WTC11 (cell line): ENCODE measurements around the gene ARRDC1. TPM values are rescaled to one million over a fixed set of nuclear protein-coding genes. Genes with fewer than 3 reads are reported as not detected.
A peak's percentile ranks its signal among the peaks of the same experiment; 100 is the strongest.

ENCODE experiments used
- ATAC-seq: fragments of 200-7000 bp; cut with Tn5 transposase; 2 replicates; pipeline ENCODE4 v1.10.0; 2021; ENCODE audit warnings: mild to moderate bottlenecking, moderate library complexity
- CTCF ChIA-PET: fragments of 300-600 bp; sonication (Branson Sonifier 250); formaldehyde crosslinking; loops from one replicate; lab custom pipeline; 2021; ENCODE audit warnings: antibody characterized with exemption; lab: Charles Lee
- POLR2A ChIA-PET: fragments of 350-600 bp; sonication (Branson Sonifier 250); formaldehyde crosslinking; loops from one replicate; lab custom pipeline; 2021; ENCODE audit warnings: antibody characterized with exemption; lab: Charles Lee
- DNase-seq: peaks from one replicate; pipeline ENCODE4 v3.0.0; 2021; ENCODE audit warnings: low spot score
- H3K27ac Mint-ChIP-seq: 2 replicates; pipeline ENCODE4 v1.8.0; 2021; ENCODE audit warnings: mixed read lengths
- H3K27me3 Mint-ChIP-seq: 2 replicates; pipeline ENCODE4 v1.8.0; 2021; ENCODE audit warnings: low read depth, mild to moderate bottlenecking, moderate library complexity, mixed read lengths
- H3K36me3 Mint-ChIP-seq: 2 replicates; pipeline ENCODE4 v1.8.0; 2021; ENCODE audit warnings: mixed read lengths
- H3K4me1 Mint-ChIP-seq: 2 replicates; pipeline ENCODE4 v1.8.0; 2022; ENCODE audit warnings: mixed read lengths
- H3K4me3 Mint-ChIP-seq: 2 replicates; pipeline ENCODE4 v1.8.0; 2021; ENCODE audit warnings: mild to moderate bottlenecking, moderate library complexity, mixed read lengths
- H3K9me3 Mint-ChIP-seq: 2 replicates; pipeline ENCODE4 v1.8.0; 2021; ENCODE audit warnings: mixed read lengths
- GTF2I ChIP-seq: fragments of 250-450 bp; sonication (Bioruptor Pico); conservative IDR thresholded peaks from 2 replicates; pipeline ENCODE4 v1.4.0; 2021; ENCODE audit warnings: mild to moderate bottlenecking
- NFE2L1 ChIP-seq: sonication (generic); formaldehyde crosslinking; IDR thresholded peaks from 2 replicates; pipeline ENCODE4 v1.8.1; 2023; ENCODE audit warnings: missing genetic modification reagents
- NFYB ChIP-seq: sonication (generic); formaldehyde crosslinking; conservative IDR thresholded peaks from 2 replicates; pipeline ENCODE4 v1.8.0; 2022; ENCODE audit warnings: low read depth, missing genetic modification reagents
- NR2C2 ChIP-seq: sonication (generic); formaldehyde crosslinking; IDR thresholded peaks from 2 replicates; pipeline ENCODE4 v1.8.0; 2022; ENCODE audit warnings: mild to moderate bottlenecking, missing genetic modification reagents
- OVOL2 ChIP-seq: fragments of 250-450 bp; sonication (Bioruptor Pico); IDR thresholded peaks from 2 replicates; pipeline ENCODE4 v1.9.0; 2021; ENCODE audit warnings: mild to moderate bottlenecking, borderline replicate concordance
- SMAD4 ChIP-seq: sonication (generic); formaldehyde crosslinking; IDR thresholded peaks from 2 replicates; pipeline ENCODE4 v1.8.0; 2022; ENCODE audit warnings: mild to moderate bottlenecking, missing genetic modification reagents
- TEAD1 ChIP-seq: sonication (generic); formaldehyde crosslinking; IDR thresholded peaks from 2 replicates; pipeline ENCODE4 v1.8.0; 2022; ENCODE audit warnings: mild to moderate bottlenecking, missing genetic modification reagents
- ZNF121 ChIP-seq: sonication (generic); formaldehyde crosslinking; IDR thresholded peaks from 2 replicates; pipeline ENCODE4 v1.8.0; 2023; ENCODE audit warnings: missing genetic modification reagents
- ZNF317 ChIP-seq: sonication (generic); formaldehyde crosslinking; IDR thresholded peaks from 2 replicates; pipeline ENCODE4 v1.8.1; 2023; ENCODE audit warnings: low read depth, mild to moderate bottlenecking, moderate library complexity, missing genetic modification reagents, borderline replicate concordance
- ZNF396 ChIP-seq: fragments of 250-450 bp; sonication (Bioruptor Pico); IDR thresholded peaks from 2 replicates; pipeline ENCODE4 v1.8.0; 2021; ENCODE audit warnings: mild to moderate bottlenecking, moderate library complexity, borderline replicate concordance
- ZNF416 ChIP-seq: fragments of 250-450 bp; sonication (Bioruptor Pico); IDR thresholded peaks from 2 replicates; pipeline ENCODE4 v1.9.0; 2021; ENCODE audit warnings: mild to moderate bottlenecking, inconsistent platforms
- ZNF671 ChIP-seq: fragments of 250-450 bp; sonication (Bioruptor Pico); IDR thresholded peaks from 2 replicates; pipeline ENCODE4 v1.8.0; 2021; ENCODE audit warnings: mild to moderate bottlenecking
- total RNA-seq: library from RNA; stranded (reverse); gene quantifications from 3 replicates; pipeline ENCODE4 v1.2.3, GENCODE V29; 2021
- TF ChIP-seq, protein P1 (sequence below): sonication (generic); formaldehyde crosslinking; conservative IDR thresholded peaks from 2 replicates; pipeline ENCODE4 v1.8.1; 2022; ENCODE audit warnings: mild to moderate bottlenecking, missing genetic modification reagents
- TF ChIP-seq, protein P2 (sequence below): fragments of 200-600 bp; IDR thresholded peaks from 2 replicates; pipeline ENCODE4 v1.8.0; 2022; ENCODE audit warnings: antibody characterized with exemption
- TF ChIP-seq, protein P3 (sequence below): sonication (generic); formaldehyde crosslinking; IDR thresholded peaks from 2 replicates; pipeline ENCODE4 v1.8.1; 2023; ENCODE audit warnings: mild to moderate bottlenecking, missing genetic modification reagents
- TF ChIP-seq, protein P4 (sequence below): sonication (generic); formaldehyde crosslinking; IDR thresholded peaks from 2 replicates; pipeline ENCODE4 v1.8.0; 2023; ENCODE audit warnings: mild to moderate bottlenecking, missing genetic modification reagents
- TF ChIP-seq, protein P5 (sequence below): fragments of 250-450 bp; sonication (Bioruptor Pico); IDR thresholded peaks from 2 replicates; pipeline ENCODE4 v1.9.0; 2021; ENCODE audit warnings: mild to moderate bottlenecking, borderline replicate concordance
- TF ChIP-seq, protein P6 (sequence below): fragments of 250-450 bp; sonication (Bioruptor Pico); IDR thresholded peaks from 2 replicates; pipeline ENCODE4 v1.9.0; 2021; ENCODE audit warnings: mild to moderate bottlenecking
- TF ChIP-seq, protein P7 (sequence below): sonication (generic); formaldehyde crosslinking; IDR thresholded peaks from 2 replicates; pipeline ENCODE4 v1.8.1; 2022; ENCODE audit warnings: mild to moderate bottlenecking, missing genetic modification reagents, moderate library complexity, borderline replicate concordance

ARRDC1 gene
- total RNA-seq, 1 experiment from 2014 or later: 41.3 TPM

DNA sequence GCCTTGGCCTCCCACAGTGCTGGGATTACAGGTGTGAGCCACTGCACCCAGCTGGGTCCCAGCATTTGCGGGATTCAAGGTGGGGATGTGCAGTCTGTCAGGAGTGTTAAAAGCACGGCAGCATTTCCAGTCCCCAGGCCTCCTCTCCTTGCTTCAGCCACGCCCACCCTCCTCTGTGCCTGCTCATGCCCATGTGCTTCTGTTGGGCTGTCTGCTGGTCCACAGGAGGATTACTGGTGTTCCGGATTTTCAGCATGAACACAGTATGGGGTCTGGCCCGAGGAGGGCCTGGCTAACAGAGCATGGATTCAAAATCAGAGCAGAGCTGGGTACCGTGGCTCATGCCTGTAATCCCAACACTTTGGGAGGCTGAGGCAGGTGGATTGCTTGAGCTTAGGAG is 5.5 kb downstream of the ARRDC1 start (continued):
- no peak for TF ChIP-seq NFE2L1
- TF ChIP-seq ZNF396 (CRISPR knock-in tag): no peak
- no peak for TF ChIP-seq NR2C2 (CRISPR knock-in tag)
- TF ChIP-seq, protein P1, sequence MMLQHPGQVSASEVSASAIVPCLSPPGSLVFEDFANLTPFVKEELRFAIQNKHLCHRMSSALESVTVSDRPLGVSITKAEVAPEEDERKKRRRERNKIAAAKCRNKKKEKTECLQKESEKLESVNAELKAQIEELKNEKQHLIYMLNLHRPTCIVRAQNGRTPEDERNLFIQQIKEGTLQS (CRISPR knock-in tag): no peak
- no peak for TF ChIP-seq GTF2I (CRISPR knock-in tag)
- TF ChIP-seq SMAD4 (CRISPR knock-in tag): no peak
- no peak for TF ChIP-seq ZNF416 (CRISPR knock-in tag)
- no peak for TF ChIP-seq OVOL2 (CRISPR knock-in tag)
- TF ChIP-seq, all 79 proteins: peak for 0

DNA sequence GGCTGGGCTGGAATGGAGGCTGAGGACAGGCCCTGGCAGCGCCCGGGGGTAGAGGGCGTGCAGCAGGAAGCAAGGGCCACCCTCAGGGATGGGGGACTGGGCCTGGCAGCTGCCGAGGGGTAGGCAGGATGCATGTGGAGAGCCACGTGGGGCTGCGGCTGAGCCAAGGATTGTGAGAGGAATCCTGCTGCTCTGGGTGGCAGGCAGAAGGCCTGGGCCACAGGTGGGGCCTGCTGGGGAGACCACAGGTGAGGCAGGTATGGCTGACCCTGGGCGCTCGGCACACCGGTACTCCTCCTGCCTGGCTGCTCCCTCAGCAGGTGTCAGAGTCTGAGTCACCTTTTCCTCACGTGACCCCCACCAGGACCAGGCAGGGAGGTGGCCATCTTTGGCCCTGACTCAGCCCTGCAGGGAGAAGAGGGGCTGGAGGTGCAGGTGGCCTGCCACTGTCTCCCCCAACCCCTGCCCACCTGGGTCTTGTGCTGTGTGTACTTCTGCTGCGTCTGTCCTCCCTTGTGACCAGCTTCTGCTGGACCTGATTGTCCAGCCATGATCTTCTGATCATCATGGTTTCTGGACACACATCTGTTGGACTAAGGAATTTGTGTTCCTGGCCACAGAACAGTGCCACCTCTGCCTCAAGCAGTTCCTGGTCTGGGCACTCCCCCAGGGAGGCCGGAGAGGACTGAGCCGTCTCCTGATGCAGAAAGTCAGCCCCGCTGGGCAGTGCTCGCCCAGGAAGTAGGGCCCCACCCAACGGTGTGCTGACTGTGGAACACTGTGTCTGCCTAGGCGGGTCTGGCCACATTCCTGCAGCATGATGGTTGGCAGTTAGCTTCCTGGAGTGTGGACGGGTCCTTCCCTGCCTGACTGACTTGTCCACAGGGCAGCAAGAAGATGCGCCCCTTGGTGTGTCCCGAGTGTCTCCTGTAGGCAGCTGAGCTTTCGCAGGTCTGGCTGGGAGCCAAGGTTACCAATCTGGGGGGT is 6.4 kb downstream of the ARRDC1 start:
- H3K4me3 Mint-ChIP-seq: no peak overlapping the region
- CTCF ChIA-PET: interaction anchor here (0.6 to 1.8 kb wide), 2 partner anchors 61 to 62 kb away, joined by 4 read pairs; partner anchors contain the start of gene PNPLA7
- no peaks in the 10 kb centered on the region for H3K9me3 Mint-ChIP-seq
- H3K36me3 Mint-ChIP-seq: peaks cover 5% of the 10 kb centered on the region
- peaks cover under 1% of the 10 kb centered on the region; the same call in 1 of the 2 replicates for H3K27me3 Mint-ChIP-seq
- peak overlapping the region; percentile 79 for H3K27ac Mint-ChIP-seq
- DNase-seq (no peak), ATAC-seq (peak; percentile 6; the same call in 1 of the 2 replicates)
- POLR2A ChIA-PET: no interaction called here
- peaks cover 17% of the 10 kb centered on the region for H3K4me1 Mint-ChIP-seq
- TF ChIP-seq, protein P2, sequence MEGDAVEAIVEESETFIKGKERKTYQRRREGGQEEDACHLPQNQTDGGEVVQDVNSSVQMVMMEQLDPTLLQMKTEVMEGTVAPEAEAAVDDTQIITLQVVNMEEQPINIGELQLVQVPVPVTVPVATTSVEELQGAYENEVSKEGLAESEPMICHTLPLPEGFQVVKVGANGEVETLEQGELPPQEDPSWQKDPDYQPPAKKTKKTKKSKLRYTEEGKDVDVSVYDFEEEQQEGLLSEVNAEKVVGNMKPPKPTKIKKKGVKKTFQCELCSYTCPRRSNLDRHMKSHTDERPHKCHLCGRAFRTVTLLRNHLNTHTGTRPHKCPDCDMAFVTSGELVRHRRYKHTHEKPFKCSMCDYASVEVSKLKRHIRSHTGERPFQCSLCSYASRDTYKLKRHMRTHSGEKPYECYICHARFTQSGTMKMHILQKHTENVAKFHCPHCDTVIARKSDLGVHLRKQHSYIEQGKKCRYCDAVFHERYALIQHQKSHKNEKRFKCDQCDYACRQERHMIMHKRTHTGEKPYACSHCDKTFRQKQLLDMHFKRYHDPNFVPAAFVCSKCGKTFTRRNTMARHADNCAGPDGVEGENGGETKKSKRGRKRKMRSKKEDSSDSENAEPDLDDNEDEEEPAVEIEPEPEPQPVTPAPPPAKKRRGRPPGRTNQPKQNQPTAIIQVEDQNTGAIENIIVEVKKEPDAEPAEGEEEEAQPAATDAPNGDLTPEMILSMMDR: no peak
- TF ChIP-seq ZNF317 (no peak), ZNF121 (CRISPR knock-in tag) (peak; percentile 8; the same call in 1 of the 2 replicates), NFYB (CRISPR knock-in tag) (0 out of 2 replicates have a peak, but pooled peaks have one; percentile 14), TEAD1 (no peak), ZNF671 (no peak)
- TF ChIP-seq, protein P3, sequence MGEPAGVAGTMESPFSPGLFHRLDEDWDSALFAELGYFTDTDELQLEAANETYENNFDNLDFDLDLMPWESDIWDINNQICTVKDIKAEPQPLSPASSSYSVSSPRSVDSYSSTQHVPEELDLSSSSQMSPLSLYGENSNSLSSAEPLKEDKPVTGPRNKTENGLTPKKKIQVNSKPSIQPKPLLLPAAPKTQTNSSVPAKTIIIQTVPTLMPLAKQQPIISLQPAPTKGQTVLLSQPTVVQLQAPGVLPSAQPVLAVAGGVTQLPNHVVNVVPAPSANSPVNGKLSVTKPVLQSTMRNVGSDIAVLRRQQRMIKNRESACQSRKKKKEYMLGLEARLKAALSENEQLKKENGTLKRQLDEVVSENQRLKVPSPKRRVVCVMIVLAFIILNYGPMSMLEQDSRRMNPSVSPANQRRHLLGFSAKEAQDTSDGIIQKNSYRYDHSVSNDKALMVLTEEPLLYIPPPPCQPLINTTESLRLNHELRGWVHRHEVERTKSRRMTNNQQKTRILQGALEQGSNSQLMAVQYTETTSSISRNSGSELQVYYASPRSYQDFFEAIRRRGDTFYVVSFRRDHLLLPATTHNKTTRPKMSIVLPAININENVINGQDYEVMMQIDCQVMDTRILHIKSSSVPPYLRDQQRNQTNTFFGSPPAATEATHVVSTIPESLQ (CRISPR knock-in tag): no peak
- TF ChIP-seq, protein P4, sequence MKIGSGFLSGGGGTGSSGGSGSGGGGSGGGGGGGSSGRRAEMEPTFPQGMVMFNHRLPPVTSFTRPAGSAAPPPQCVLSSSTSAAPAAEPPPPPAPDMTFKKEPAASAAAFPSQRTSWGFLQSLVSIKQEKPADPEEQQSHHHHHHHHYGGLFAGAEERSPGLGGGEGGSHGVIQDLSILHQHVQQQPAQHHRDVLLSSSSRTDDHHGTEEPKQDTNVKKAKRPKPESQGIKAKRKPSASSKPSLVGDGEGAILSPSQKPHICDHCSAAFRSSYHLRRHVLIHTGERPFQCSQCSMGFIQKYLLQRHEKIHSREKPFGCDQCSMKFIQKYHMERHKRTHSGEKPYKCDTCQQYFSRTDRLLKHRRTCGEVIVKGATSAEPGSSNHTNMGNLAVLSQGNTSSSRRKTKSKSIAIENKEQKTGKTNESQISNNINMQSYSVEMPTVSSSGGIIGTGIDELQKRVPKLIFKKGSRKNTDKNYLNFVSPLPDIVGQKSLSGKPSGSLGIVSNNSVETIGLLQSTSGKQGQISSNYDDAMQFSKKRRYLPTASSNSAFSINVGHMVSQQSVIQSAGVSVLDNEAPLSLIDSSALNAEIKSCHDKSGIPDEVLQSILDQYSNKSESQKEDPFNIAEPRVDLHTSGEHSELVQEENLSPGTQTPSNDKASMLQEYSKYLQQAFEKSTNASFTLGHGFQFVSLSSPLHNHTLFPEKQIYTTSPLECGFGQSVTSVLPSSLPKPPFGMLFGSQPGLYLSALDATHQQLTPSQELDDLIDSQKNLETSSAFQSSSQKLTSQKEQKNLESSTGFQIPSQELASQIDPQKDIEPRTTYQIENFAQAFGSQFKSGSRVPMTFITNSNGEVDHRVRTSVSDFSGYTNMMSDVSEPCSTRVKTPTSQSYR: 0 out of 2 replicates have a peak, but pooled peaks have one; percentile 27
- TF ChIP-seq, protein P5, sequence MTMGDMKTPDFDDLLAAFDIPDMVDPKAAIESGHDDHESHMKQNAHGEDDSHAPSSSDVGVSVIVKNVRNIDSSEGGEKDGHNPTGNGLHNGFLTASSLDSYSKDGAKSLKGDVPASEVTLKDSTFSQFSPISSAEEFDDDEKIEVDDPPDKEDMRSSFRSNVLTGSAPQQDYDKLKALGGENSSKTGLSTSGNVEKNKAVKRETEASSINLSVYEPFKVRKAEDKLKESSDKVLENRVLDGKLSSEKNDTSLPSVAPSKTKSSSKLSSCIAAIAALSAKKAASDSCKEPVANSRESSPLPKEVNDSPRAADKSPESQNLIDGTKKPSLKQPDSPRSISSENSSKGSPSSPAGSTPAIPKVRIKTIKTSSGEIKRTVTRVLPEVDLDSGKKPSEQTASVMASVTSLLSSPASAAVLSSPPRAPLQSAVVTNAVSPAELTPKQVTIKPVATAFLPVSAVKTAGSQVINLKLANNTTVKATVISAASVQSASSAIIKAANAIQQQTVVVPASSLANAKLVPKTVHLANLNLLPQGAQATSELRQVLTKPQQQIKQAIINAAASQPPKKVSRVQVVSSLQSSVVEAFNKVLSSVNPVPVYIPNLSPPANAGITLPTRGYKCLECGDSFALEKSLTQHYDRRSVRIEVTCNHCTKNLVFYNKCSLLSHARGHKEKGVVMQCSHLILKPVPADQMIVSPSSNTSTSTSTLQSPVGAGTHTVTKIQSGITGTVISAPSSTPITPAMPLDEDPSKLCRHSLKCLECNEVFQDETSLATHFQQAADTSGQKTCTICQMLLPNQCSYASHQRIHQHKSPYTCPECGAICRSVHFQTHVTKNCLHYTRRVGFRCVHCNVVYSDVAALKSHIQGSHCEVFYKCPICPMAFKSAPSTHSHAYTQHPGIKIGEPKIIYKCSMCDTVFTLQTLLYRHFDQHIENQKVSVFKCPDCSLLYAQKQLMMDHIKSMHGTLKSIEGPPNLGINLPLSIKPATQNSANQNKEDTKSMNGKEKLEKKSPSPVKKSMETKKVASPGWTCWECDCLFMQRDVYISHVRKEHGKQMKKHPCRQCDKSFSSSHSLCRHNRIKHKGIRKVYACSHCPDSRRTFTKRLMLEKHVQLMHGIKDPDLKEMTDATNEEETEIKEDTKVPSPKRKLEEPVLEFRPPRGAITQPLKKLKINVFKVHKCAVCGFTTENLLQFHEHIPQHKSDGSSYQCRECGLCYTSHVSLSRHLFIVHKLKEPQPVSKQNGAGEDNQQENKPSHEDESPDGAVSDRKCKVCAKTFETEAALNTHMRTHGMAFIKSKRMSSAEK (CRISPR knock-in tag): no peak
- TF ChIP-seq, protein P6, sequence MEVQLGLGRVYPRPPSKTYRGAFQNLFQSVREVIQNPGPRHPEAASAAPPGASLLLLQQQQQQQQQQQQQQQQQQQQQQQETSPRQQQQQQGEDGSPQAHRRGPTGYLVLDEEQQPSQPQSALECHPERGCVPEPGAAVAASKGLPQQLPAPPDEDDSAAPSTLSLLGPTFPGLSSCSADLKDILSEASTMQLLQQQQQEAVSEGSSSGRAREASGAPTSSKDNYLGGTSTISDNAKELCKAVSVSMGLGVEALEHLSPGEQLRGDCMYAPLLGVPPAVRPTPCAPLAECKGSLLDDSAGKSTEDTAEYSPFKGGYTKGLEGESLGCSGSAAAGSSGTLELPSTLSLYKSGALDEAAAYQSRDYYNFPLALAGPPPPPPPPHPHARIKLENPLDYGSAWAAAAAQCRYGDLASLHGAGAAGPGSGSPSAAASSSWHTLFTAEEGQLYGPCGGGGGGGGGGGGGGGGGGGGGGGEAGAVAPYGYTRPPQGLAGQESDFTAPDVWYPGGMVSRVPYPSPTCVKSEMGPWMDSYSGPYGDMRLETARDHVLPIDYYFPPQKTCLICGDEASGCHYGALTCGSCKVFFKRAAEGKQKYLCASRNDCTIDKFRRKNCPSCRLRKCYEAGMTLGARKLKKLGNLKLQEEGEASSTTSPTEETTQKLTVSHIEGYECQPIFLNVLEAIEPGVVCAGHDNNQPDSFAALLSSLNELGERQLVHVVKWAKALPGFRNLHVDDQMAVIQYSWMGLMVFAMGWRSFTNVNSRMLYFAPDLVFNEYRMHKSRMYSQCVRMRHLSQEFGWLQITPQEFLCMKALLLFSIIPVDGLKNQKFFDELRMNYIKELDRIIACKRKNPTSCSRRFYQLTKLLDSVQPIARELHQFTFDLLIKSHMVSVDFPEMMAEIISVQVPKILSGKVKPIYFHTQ (CRISPR knock-in tag): no peak
- TF ChIP-seq, protein P7, sequence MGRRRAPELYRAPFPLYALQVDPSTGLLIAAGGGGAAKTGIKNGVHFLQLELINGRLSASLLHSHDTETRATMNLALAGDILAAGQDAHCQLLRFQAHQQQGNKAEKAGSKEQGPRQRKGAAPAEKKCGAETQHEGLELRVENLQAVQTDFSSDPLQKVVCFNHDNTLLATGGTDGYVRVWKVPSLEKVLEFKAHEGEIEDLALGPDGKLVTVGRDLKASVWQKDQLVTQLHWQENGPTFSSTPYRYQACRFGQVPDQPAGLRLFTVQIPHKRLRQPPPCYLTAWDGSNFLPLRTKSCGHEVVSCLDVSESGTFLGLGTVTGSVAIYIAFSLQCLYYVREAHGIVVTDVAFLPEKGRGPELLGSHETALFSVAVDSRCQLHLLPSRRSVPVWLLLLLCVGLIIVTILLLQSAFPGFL: no peak
